Left ventricle myocardium inferior (tissue), 1 donor: ENCODE measurements around the gene LAPTM4A. TPM values are rescaled to one million over a fixed set of nuclear protein-coding genes. Genes with fewer than 3 reads are reported as not detected.
"Not testable (repeated sequence)": the region's sequence is repeated elsewhere in the genome, so short reads cannot be mapped to it uniquely, and the experiment has no call there.

Experiments used
- DNase-seq: peaks from one replicate; pipeline ENCODE4 v3.0.0-alpha.2; 2020
- H3K27ac ChIP-seq: fragments of 200-600 bp; replicated peaks from 2 replicates; pipeline ENCODE4 v1.8.0; 2021
- H3K27me3 ChIP-seq: fragments of 200-600 bp; 2 replicates; pipeline ENCODE4 v1.8.0; 2021; ENCODE audit warnings: low read depth
- H3K36me3 ChIP-seq: fragments of 200-600 bp; 2 replicates; pipeline ENCODE4 v1.8.0; 2021
- H3K4me1 ChIP-seq: fragments of 200-600 bp; 2 replicates; pipeline ENCODE4 v1.8.0; 2021
- H3K4me3 ChIP-seq: fragments of 200-600 bp; 2 replicates; pipeline ENCODE4 v1.8.0; 2021; ENCODE audit warnings: mild to moderate bottlenecking, moderate library complexity
- H3K9me3 ChIP-seq: fragments of 200-600 bp; replicated peaks from 2 replicates; pipeline ENCODE4 v1.8.0; 2021
- CTCF ChIP-seq: fragments of 200-600 bp; IDR thresholded peaks from 2 replicates; pipeline ENCODE4 v1.8.0; 2021; ENCODE audit warnings: antibody characterized with exemption, mild to moderate bottlenecking, borderline replicate concordance
- intact Hi-C: fragments of 100-400 bp; cut with micrococcal nuclease; formaldehyde crosslinking; loops from one replicate; pipeline ENCODE4 v1.11.0; 2022
- total RNA-seq: library from RNA; stranded (reverse); fragmentation: NEBNext Ultra II Directional; extraction: Animal tissue kit (Norgen Biotek cat#: 25700); gene quantifications from one replicate; pipeline ENCODE4 v1.2.1, GENCODE V29; 2021
- donor health status: DM: no; HTN: yes; CAD: no; lungs with severe emphysema.

Gene LAPTM4A
- total RNA-seq, 1 donor from 2014 or later: 201 TPM

GRCh38 chr2:20091305-20091991, 40.0 kb upstream of the LAPTM4A start:
- peak overlapping the region; percentile 67 for H3K27ac ChIP-seq
- no peak for TF ChIP-seq CTCF

GRCh38 chr2:20089715-20090464, 38.5 kb upstream of the LAPTM4A start:
- DNase-seq: no peak
- Histone ChIP-seq H3K9me3 (no peaks in the 10 kb centered on the region), H3K27me3 (no peaks in the 10 kb centered on the region), H3K4me1 (peaks cover 28% of the 10 kb centered on the region), H3K27ac (no peak overlapping the region), H3K4me3 (no peak overlapping the region), H3K36me3 (no peaks in the 10 kb centered on the region)
- TF ChIP-seq CTCF: no peak
- intact Hi-C loops: no loop called here

More at GRCh38 chr2:20091305-20091991, 40.0 kb upstream of the LAPTM4A start:
- Histone ChIP-seq H3K27me3 (no peaks in the 10 kb centered on the region), H3K9me3 (no peaks in the 10 kb centered on the region), H3K4me3 (peak overlapping the region; percentile 15), H3K4me1 (peaks cover 28% of the 10 kb centered on the region), H3K36me3 (no peaks in the 10 kb centered on the region)
- intact Hi-C loops: no loop called here
- DNase-seq: peak; percentile 69

- H3K36me3 ChIP-seq, H3K4me1 ChIP-seq, H3K4me3 ChIP-seq, H3K9me3 ChIP-seq, DNase-seq, H3K27me3 ChIP-seq, intact Hi-C loops, H3K27ac ChIP-seq: not testable (repeated sequence)
Measured at GRCh38 chr2:20085909-20086308, 34.5 kb upstream of the LAPTM4A start.

GRCh38 chr2:20082812-20083211, 31.4 kb upstream of the LAPTM4A start:
- H3K4me1 ChIP-seq, DNase-seq, H3K27ac ChIP-seq, H3K4me3 ChIP-seq, H3K27me3 ChIP-seq, intact Hi-C loops, H3K36me3 ChIP-seq, H3K9me3 ChIP-seq: not testable (repeated sequence)

GRCh38 chr2:20081841-20082240, 30.4 kb upstream of the LAPTM4A start:
- no peak for DNase-seq
- no peaks in the 10 kb centered on the region for H3K27me3 ChIP-seq
- TF ChIP-seq CTCF: no peak
- H3K9me3 ChIP-seq: peaks cover 10% of the 10 kb centered on the region
- no peaks in the 10 kb centered on the region for H3K4me1 ChIP-seq
- no peaks in the 10 kb centered on the region for H3K36me3 ChIP-seq
- no peak overlapping the region for H3K27ac ChIP-seq
- intact Hi-C loops: no loop called here
- H3K4me3 ChIP-seq: no peak overlapping the region

GRCh38 chr2:20080839-20081415, 29.5 kb upstream of the LAPTM4A start:
- H3K36me3 ChIP-seq: no peaks in the 10 kb centered on the region
- no peaks in the 10 kb centered on the region for H3K4me1 ChIP-seq
- no peak for DNase-seq
- H3K4me3 ChIP-seq: no peak overlapping the region
- H3K9me3 ChIP-seq: peaks cover 10% of the 10 kb centered on the region
- no peaks in the 10 kb centered on the region for H3K27me3 ChIP-seq
- H3K27ac ChIP-seq: no peak overlapping the region
- no peak for TF ChIP-seq CTCF
- intact Hi-C loops: no loop called here
